ENCODE measurements around the gene JOSD1. TPM values are rescaled to one million over a fixed set of nuclear protein-coding genes. Genes with fewer than 3 reads are reported as not detected.

JOSD1 gene
- total and polyA plus RNA-seq, 10 of the 15 experiments (the other 5 are each of a cell fraction or from before 2014, with no cell fraction given), result 6.2 to 54.6 (median 40.5) TPM

- no peak overlapping the region for H3K9ac ChIP-seq (ENCODE audit: control insufficient read depth, insufficient read depth, low read length)
- ChIA-PET RAD21 (ENCODE audit: unreplicated experiment) (interaction anchor here (0.8 to 1.0 kb wide), 2 partner anchors 9 to 16 kb away, joined by 3 to 4 read pairs; no protein-coding TSS in a partner anchor), CTCF (interaction anchor here (0.5 to 3.7 kb wide), 5 partner anchors 11 to 419 kb away, joined by 3 to 26 read pairs (median 5); no protein-coding TSS in a partner anchor), SMC1A (ENCODE audit: uncharacterized antibody, unreplicated experiment) (interaction anchor here (0.5 to 0.6 kb wide), 2 partner anchors 24 to 43 kb away, joined by 3 read pairs; no protein-coding TSS in a partner anchor), POLR2A (interaction anchor here (1.4 kb wide), 1 partner anchor 10 kb away, joined by 3 read pairs; no protein-coding TSS in a partner anchor)
- H3K4me2 ChIP-seq (ENCODE audit: control insufficient read depth, insufficient read depth), result no peak overlapping the region
- no peaks in the 10 kb centered on the region for H3K4me1 ChIP-seq (ENCODE audit: control insufficient read depth, insufficient read depth, low read length)
- H2AFZ ChIP-seq (ENCODE audit: control insufficient read depth, low read depth, low read length), result no peak overlapping the region
- no peaks in the 10 kb centered on the region for H3K9me3 ChIP-seq (replicated peaks; ENCODE audit: control insufficient read depth, insufficient read depth, low read length)
- H3K79me2 ChIP-seq (ENCODE audit: control insufficient read depth, insufficient read depth, low read length), result no peaks in the 10 kb centered on the region
- no peak overlapping the region for H3K27ac ChIP-seq (ENCODE audit: control insufficient read depth, insufficient read depth)
- peaks cover 2% of the 10 kb centered on the region; the same call in 1 of the 2 replicates for H4K20me1 ChIP-seq (ENCODE audit: control insufficient read depth, insufficient read depth)
- no TSS peak for BruUV-seq (replicated peaks)
- H3K4me3 ChIP-seq, result no peak overlapping the region
- WGBS (ENCODE audit: insufficient coverage, insufficient replicate concordance, low lambda C conversion rate, missing lambda C conversion rate), result 64% methylated on average over 15 of the region's 15 CpGs
- FAIRE-seq (no peak), DNase-seq (ENCODE audit: low read depth, low spot score) (no peak), ATAC-seq (peak; percentile 32)
- H3K36me3 ChIP-seq (ENCODE audit: control insufficient read depth in 2 of 2, insufficient read depth in 2 of 2, low read length in 1 of 2), result peaks cover 27 to 64% of the 10 kb centered on the region in 2 experiments
- in situ Hi-C loops (cut with MboI) (no loop called here), intact Hi-C loops (cut with micrococcal nuclease; ENCODE audit: unreplicated experiment) (no loop called here)
- H3K27me3 ChIP-seq (replicated peaks in 1 of 2; ENCODE audit: control insufficient read depth in 2 of 2, insufficient read depth in 2 of 2, low read length in 1 of 2), result no peaks in the 10 kb centered on the region
- TF ChIP-seq PML (IDR thresholded peaks at IDR 0.05; ENCODE audit: low read length) (peak; percentile 18; the same call in 1 of the 2 replicates), MTA3 (IDR thresholded peaks at IDR 0.05; ENCODE audit: borderline replicate concordance, low read length) (no peak), POLR2AphosphoS2 (IDR thresholded peaks at IDR 0.05; ENCODE audit: low read depth, low read length) (peak; percentile 32; the same call in 1 of the 2 replicates), POU2F2 (IDR thresholded peaks at IDR 0.05; ENCODE audit: borderline replicate concordance, low read depth, low read length) (0 out of 3 replicates have a peak, but pooled peaks have one; percentile 28), HCFC1 (IDR thresholded peaks at IDR 0.05; ENCODE audit: low read length) (no peak), WRNIP1 (IDR thresholded peaks at IDR 0.05; ENCODE audit: borderline replicate concordance, low read depth, low read length) (no peak), ZNF622 (IDR thresholded peaks at IDR 0.05) (no peak), EGR1 (IDR thresholded peaks at IDR 0.05; ENCODE audit: borderline replicate concordance in 1 of 2, low read depth in 2 of 2, low read length in 2 of 2) (no peak), MEF2A (IDR thresholded peaks at IDR 0.05; ENCODE audit: insufficient read depth, low read depth, low read length) (no peak), LARP7 (IDR thresholded peaks at IDR 0.05) (no peak), CBX5 (IDR thresholded peaks at IDR 0.05; ENCODE audit: low read depth) (no peak), KAT2A (conservative IDR thresholded peaks at IDR 0.05; ENCODE audit: control insufficient read depth, low read depth, low read length) (no peak), TARDBP (IDR thresholded peaks at IDR 0.05; ENCODE audit: borderline replicate concordance) (no peak), SIN3A (IDR thresholded peaks at IDR 0.05; ENCODE audit: low read depth, low read length) (no peak)
- TF ChIP-seq, protein P1, sequence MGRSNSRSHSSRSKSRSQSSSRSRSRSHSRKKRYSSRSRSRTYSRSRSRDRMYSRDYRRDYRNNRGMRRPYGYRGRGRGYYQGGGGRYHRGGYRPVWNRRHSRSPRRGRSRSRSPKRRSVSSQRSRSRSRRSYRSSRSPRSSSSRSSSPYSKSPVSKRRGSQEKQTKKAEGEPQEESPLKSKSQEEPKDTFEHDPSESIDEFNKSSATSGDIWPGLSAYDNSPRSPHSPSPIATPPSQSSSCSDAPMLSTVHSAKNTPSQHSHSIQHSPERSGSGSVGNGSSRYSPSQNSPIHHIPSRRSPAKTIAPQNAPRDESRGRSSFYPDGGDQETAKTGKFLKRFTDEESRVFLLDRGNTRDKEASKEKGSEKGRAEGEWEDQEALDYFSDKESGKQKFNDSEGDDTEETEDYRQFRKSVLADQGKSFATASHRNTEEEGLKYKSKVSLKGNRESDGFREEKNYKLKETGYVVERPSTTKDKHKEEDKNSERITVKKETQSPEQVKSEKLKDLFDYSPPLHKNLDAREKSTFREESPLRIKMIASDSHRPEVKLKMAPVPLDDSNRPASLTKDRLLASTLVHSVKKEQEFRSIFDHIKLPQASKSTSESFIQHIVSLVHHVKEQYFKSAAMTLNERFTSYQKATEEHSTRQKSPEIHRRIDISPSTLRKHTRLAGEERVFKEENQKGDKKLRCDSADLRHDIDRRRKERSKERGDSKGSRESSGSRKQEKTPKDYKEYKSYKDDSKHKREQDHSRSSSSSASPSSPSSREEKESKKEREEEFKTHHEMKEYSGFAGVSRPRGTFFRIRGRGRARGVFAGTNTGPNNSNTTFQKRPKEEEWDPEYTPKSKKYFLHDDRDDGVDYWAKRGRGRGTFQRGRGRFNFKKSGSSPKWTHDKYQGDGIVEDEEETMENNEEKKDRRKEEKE (IDR thresholded peaks at IDR 0.05), result no peak
- TF ChIP-seq, protein P2, sequence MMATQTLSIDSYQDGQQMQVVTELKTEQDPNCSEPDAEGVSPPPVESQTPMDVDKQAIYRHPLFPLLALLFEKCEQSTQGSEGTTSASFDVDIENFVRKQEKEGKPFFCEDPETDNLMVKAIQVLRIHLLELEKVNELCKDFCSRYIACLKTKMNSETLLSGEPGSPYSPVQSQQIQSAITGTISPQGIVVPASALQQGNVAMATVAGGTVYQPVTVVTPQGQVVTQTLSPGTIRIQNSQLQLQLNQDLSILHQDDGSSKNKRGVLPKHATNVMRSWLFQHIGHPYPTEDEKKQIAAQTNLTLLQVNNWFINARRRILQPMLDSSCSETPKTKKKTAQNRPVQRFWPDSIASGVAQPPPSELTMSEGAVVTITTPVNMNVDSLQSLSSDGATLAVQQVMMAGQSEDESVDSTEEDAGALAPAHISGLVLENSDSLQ (IDR thresholded peaks at IDR 0.05), result no peak
- TF ChIP-seq, protein P3, sequence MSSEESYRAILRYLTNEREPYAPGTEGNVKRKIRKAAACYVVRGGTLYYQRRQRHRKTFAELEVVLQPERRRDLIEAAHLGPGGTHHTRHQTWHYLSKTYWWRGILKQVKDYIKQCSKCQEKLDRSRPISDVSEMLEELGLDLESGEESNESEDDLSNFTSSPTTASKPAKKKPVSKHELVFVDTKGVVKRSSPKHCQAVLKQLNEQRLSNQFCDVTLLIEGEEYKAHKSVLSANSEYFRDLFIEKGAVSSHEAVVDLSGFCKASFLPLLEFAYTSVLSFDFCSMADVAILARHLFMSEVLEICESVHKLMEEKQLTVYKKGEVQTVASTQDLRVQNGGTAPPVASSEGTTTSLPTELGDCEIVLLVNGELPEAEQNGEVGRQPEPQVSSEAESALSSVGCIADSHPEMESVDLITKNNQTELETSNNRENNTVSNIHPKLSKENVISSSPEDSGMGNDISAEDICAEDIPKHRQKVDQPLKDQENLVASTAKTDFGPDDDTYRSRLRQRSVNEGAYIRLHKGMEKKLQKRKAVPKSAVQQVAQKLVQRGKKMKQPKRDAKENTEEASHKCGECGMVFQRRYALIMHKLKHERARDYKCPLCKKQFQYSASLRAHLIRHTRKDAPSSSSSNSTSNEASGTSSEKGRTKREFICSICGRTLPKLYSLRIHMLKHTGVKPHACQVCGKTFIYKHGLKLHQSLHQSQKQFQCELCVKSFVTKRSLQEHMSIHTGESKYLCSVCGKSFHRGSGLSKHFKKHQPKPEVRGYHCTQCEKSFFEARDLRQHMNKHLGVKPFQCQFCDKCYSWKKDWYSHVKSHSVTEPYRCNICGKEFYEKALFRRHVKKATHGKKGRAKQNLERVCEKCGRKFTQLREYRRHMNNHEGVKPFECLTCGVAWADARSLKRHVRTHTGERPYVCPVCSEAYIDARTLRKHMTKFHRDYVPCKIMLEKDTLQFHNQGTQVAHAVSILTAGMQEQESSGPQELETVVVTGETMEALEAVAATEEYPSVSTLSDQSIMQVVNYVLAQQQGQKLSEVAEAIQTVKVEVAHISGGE (CRISPR knock-in tag; IDR thresholded peaks at IDR 0.05), result no peak
Measured at GRCh38 chr22:38735465-38736256, 34.9 kb upstream of the JOSD1 start.
